Esophagus muscularis mucosa (tissue), 4 donors: ENCODE measurements around the gene CXCL8.

Source experiments
- CTCF ChIP-seq, 3 experiments: fragments of 200-600 bp in 2 of 3; fragments of 450-650 bp in 1 of 3; sonication (generic) in 2 of 3; IDR thresholded peaks; one replicate each; pipeline ENCODE4 v1.5.1; 2017 to 2019; ENCODE audit warnings: antibody characterized with exemption in 3 of 3, mild to moderate bottlenecking in 2 of 3, moderate library complexity in 1 of 3
- EP300 ChIP-seq: sonication (generic); formaldehyde crosslinking; IDR thresholded peaks from one replicate; pipeline ENCODE4 v1.6.1; 2017; ENCODE audit warnings: antibody characterized with exemption
- POLR2A ChIP-seq: fragments of 450-650 bp; IDR thresholded peaks from one replicate; pipeline ENCODE4 v1.6.1; 2017; ENCODE audit warnings: antibody characterized with exemption, moderate library complexity, mild to moderate bottlenecking, low read depth
- POLR2AphosphoS5 ChIP-seq, 2 donors: sonication (generic); formaldehyde crosslinking; IDR thresholded peaks; one replicate each; pipeline ENCODE4 v1.6.1; 2017; ENCODE audit warnings: antibody characterized with exemption in 2 of 2

GRCh38 chr4:73692254-73692653 lies 48.1 kb upstream of the CXCL8 start:
- TF ChIP-seq CTCF (IDR thresholded peaks at IDR 0.05) (no peak), POLR2A (no peak), POLR2AphosphoS5 (IDR thresholded peaks at IDR 0.05) (no peak), EP300 (no peak)
